Endothelial cell of umbilical vein (primary cell): ENCODE data around the gene PRR14. TPM values are rescaled to one million over a fixed set of nuclear protein-coding genes. Genes with fewer than 3 reads are reported as not detected.
A peak's percentile ranks its signal among the peaks of the same experiment; 100 is the strongest.

Source experiments
- BruUV-seq: library from RNA; stranded (reverse); fragments of 400-500 nt; replicated peaks from 2 replicates; lab custom pipeline; 2021; lab: Mats Ljungman, UMichigan
- CTCF ChIA-PET: fragments of 300-600, 350-600 bp; sonication (Branson Sonifier 250); formaldehyde crosslinking; loops from one replicate; lab custom pipeline; 2021; ENCODE audit warnings: antibody characterized with exemption, inconsistent platforms; lab: Charles Lee
- POLR2A ChIA-PET: fragments of 300-600, 350-600 bp; sonication (Branson Sonifier 250); formaldehyde crosslinking; loops from one replicate; lab custom pipeline; 2021; ENCODE audit warnings: antibody characterized with exemption, inconsistent platforms; lab: Charles Lee
- DNase-seq: peaks from one replicate; pipeline ENCODE4 v3.0.0-alpha.2; 2011; ENCODE audit warnings: low read depth, low spot score
- FAIRE-seq: peaks from 2 replicates; lab custom pipeline; 2011; peaks lifted over from hg19 to GRCh38; lab: Jason Lieb, UNC
- H2AFZ ChIP-seq: 2 replicates; pipeline ENCODE4 v1.6.0; 2012; ENCODE audit warnings: low read depth, low read length, control low read depth, inconsistent platforms
- H3K27ac ChIP-seq: 2 replicates; pipeline ENCODE4 v1.5.1; 2011; ENCODE audit warnings: low read depth, mild to moderate bottlenecking, control low read depth, low read length, moderate library complexity; ENCODE audit not compliant: insufficient read depth
- H3K27me3 ChIP-seq, 2 experiments: 2 replicates each; pipeline versions ENCODE4 v1.6.0 to v1.6.1; 2011; ENCODE audit warnings: low read length in 2 of 2, mixed read lengths in 1 of 2; ENCODE audit not compliant: control insufficient read depth in 2 of 2, insufficient read depth in 2 of 2
- H3K36me3 ChIP-seq, 2 experiments: 2 replicates in 1 of 2; 3 replicates in 1 of 2; pipeline ENCODE4 v1.5.1; 2011; ENCODE audit warnings: low read length in 2 of 2, mild to moderate bottlenecking in 1 of 2, moderate library complexity in 1 of 2; ENCODE audit not compliant: control insufficient read depth in 2 of 2, insufficient read depth in 2 of 2; ENCODE audit errors: extremely low read depth in 1 of 2
- H3K4me1 ChIP-seq: 3 replicates; pipeline ENCODE4 v1.5.1; 2011; ENCODE audit warnings: mild to moderate bottlenecking, low read length; ENCODE audit not compliant: control insufficient read depth, insufficient read depth; ENCODE audit errors: extremely low read depth
- H3K4me2 ChIP-seq: 2 replicates; pipeline ENCODE4 v1.6.1; 2011; ENCODE audit warnings: low read length, control low read depth, mixed read lengths; ENCODE audit not compliant: insufficient read depth
- H3K4me3 ChIP-seq, 3 experiments: fragments of 200-600 bp in 1 of 3; sonication (generic), shearing (Covaris generic) in 1 of 3; replicated peaks in 1 of 3; 2 replicates each; pipeline ENCODE4 v1.5.1; 2011 to 2016; ENCODE audit warnings: control low read depth in 3 of 3, low read length in 3 of 3, mild to moderate bottlenecking in 2 of 3, inconsistent platforms in 1 of 3, low read depth in 1 of 3, moderate library complexity in 1 of 3; ENCODE audit not compliant: insufficient read depth in 1 of 3
- H3K79me2 ChIP-seq: 2 replicates; pipeline ENCODE4 v1.6.0; 2012; ENCODE audit warnings: low read length, inconsistent platforms; ENCODE audit not compliant: control insufficient read depth, insufficient read depth
- H3K9ac ChIP-seq: replicated peaks from 2 replicates; pipeline ENCODE3; 2011; ENCODE audit warnings: low read length, control low read depth; ENCODE audit not compliant: insufficient read depth; ENCODE audit errors: extremely low read depth
- H3K9me1 ChIP-seq: replicated peaks from 3 replicates; pipeline ENCODE4 v1.6.0; 2011; ENCODE audit warnings: mild to moderate bottlenecking, low read length; ENCODE audit not compliant: control insufficient read depth, insufficient read depth; ENCODE audit errors: extremely low read depth
- H3K9me3 ChIP-seq: replicated peaks from 2 replicates; pipeline ENCODE4 v1.5.1; 2012; ENCODE audit warnings: low read length, inconsistent platforms; ENCODE audit not compliant: control insufficient read depth, insufficient read depth
- H4K20me1 ChIP-seq: replicated peaks from 2 replicates; pipeline ENCODE3; 2011; ENCODE audit warnings: mild to moderate bottlenecking, low read length; ENCODE audit not compliant: control insufficient read depth, insufficient read depth; ENCODE audit errors: extremely low read depth
- CTCF ChIP-seq, 2 donors: IDR thresholded peaks; 1 replicate in 1 of 2; 2 replicates in 1 of 2; pipeline ENCODE4 v1.5.1; 2011; ENCODE audit warnings: low read length in 2 of 2, mild to moderate bottlenecking in 2 of 2, moderate library complexity in 2 of 2, control low read depth in 1 of 2, inconsistent platforms in 1 of 2, low read depth in 1 of 2; ENCODE audit not compliant: insufficient read depth in 1 of 2; ENCODE audit errors: extremely low read depth in 1 of 2
- POLR2A ChIP-seq: IDR thresholded peaks from 2 replicates; pipeline ENCODE4 v1.6.1; 2012; ENCODE audit warnings: low read depth, mild to moderate bottlenecking, control low read depth, low read length
- dilution Hi-C: fragments of 300-500 bp; cut with MboI; formaldehyde crosslinking; loops from one replicate; pipeline ENCODE4 v1.15.0; 2019; ENCODE audit warnings: low sequenced_read_pairs; ENCODE audit not compliant: extremely low pct_ligation_motif_present
- intact Hi-C: fragments of 100-400 bp; cut with micrococcal nuclease; formaldehyde crosslinking; loops from one replicate; pipeline ENCODE4 v1.10.0; 2022
- polyA plus RNA-seq, 4 experiments: library from polyadenylated mRNA; depleted of rRNA in 3 of 4; stranded (reverse) in 3 of 4; unstranded in 1 of 4; fragments of >200 nt; gene quantifications; 2 replicates each; pipeline versions ENCODE4 v1.2.1 to v1.2.3, GENCODE V29; 2011 to 2012; ENCODE audit warnings: missing spikeins in 1 of 4
- total RNA-seq: library from RNA; stranded (reverse); gene quantifications from 2 replicates; pipeline ENCODE4 v1.2.3, GENCODE V29; 2021

Gene PRR14
- total and polyA plus RNA-seq, 2 donors (not counting 3 experiments of a cell fraction or from before 2014, with no cell fraction given) = 17.0 to 70.0 TPM

GRCh38 chr16:30659507-30660423, 9.0 kb downstream of the PRR14 start:
- dilution Hi-C loops (no loop called here), intact Hi-C loops (loop anchor here (2.0 to 10.0 kb wide), 6 partner anchors 25 to 565 kb away; partner anchors contain the start of genes FBXL19, TBC1D10B, TBX6 and YPEL3)
- Histone ChIP-seq H3K27ac (peak overlapping the region; percentile 96), H3K9me1 (no peaks in the 10 kb centered on the region), H3K4me1 (peaks cover 21% of the 10 kb centered on the region), H2AFZ (peak overlapping the region; percentile 23), H3K4me3 (peak overlapping the region; percentile 59 to 90 (median 65)), H3K27me3 (no peaks in the 10 kb centered on the region), H3K79me2 (peaks cover 43% of the 10 kb centered on the region), H3K9me3 (no peaks in the 10 kb centered on the region), H3K4me2 (peak overlapping the region; percentile 82), H4K20me1 (no peaks in the 10 kb centered on the region), H3K9ac (peak overlapping the region; percentile 98), H3K36me3 (peaks cover 17 to 43% of the 10 kb centered on the region in 2 experiments)
- FAIRE-seq (peak; percentile 33), DNase-seq (peak; percentile 19)
- TF ChIP-seq CTCF (IDR thresholded peaks at IDR 0.05; ENCODE audit: extremely low read depth in 1 of 2, insufficient read depth in 1 of 2, low read depth in 1 of 2, low read length in 2 of 2) = peak in 1 of 2 donors; percentile 7
- TF ChIP-seq POLR2A = no peak
- no TSS peak for BruUV-seq
- ChIA-PET POLR2A (interaction anchor here (0.9 to 1.2 kb wide), 2 partner anchors 35 to 145 kb away, joined by 3 to 5 read pairs; no protein-coding TSS in a partner anchor), CTCF (interaction anchor here (0.9 to 2.5 kb wide), 9 partner anchors 9 to 230 kb away, joined by 3 to 26 read pairs (median 5); partner anchors contain the start of genes DCTPP1 and PRR14)
